HepG2 (cell line): ENCODE measurements around the gene BRSK2. TPM values are rescaled to one million over a fixed set of nuclear protein-coding genes. Genes with fewer than 3 reads are reported as not detected.

Source experiments
- ATAC-seq: fragments of 200-7000 bp; cut with Tn5 transposase; 3 replicates; pipeline ENCODE4 v1.9.1; 2020; ENCODE audit warnings: mild to moderate bottlenecking, moderate library complexity
- BruUV-seq: library from RNA; stranded (reverse); fragments of 400-500 nt; replicated peaks from 2 replicates; lab custom pipeline; 2021; lab: Mats Ljungman, UMichigan
- CTCF ChIA-PET: fragments of 300-600 bp; formaldehyde crosslinking; extraction: SDS; loops from one replicate; lab custom pipeline; 2021; ENCODE audit warnings: low total read pairs, inconsistent platforms, low intra/inter-chr PET ratio; lab: Yijun Ruan, JAX
- POLR2A ChIA-PET: fragments of 350-600 bp; sonication (Branson Sonifier 250); formaldehyde crosslinking; loops from one replicate; lab custom pipeline; 2020; ENCODE audit warnings: antibody characterized with exemption, inconsistent platforms; lab: Yijun Ruan, JAX
- DNase-seq: peaks from one replicate; pipeline ENCODE4 v3.0.0-alpha.2; 2015; ENCODE audit warnings: low spot score
- FAIRE-seq: peaks from 3 replicates; lab custom pipeline; 2011; peaks lifted over from hg19 to GRCh38; lab: Jason Lieb, UNC
- H2AFZ ChIP-seq: one replicate; pipeline ENCODE4 v1.6.1; 2011; ENCODE audit warnings: low read length, inconsistent platforms
- H3K27ac ChIP-seq: fragments of 300-600 bp; 3 replicates; pipeline ENCODE4 v1.8.0; 2011; ENCODE audit warnings: mixed run types, mild to moderate bottlenecking, mixed read lengths, low read length, inconsistent platforms; ENCODE audit not compliant: insufficient read depth; ENCODE audit errors: extremely low read length
- H3K27me3 ChIP-seq, 2 experiments: fragments of 200-600 bp in 1 of 2; 2 replicates in 1 of 2; 3 replicates in 1 of 2; pipeline versions ENCODE4 v1.6.0 to v1.8.0; 2011; ENCODE audit warnings: low read length in 2 of 2, mild to moderate bottlenecking in 2 of 2, moderate library complexity in 2 of 2, inconsistent platforms in 1 of 2; ENCODE audit not compliant: insufficient read depth in 2 of 2, control insufficient read depth in 1 of 2
- H3K36me3 ChIP-seq, 2 experiments: fragments of 200-600 bp in 1 of 2; replicated peaks in 1 of 2; 2 replicates in 1 of 2; 3 replicates in 1 of 2; pipeline versions ENCODE4 v1.5.1 to v1.8.0; 2011; ENCODE audit warnings: low read length in 2 of 2, inconsistent platforms in 1 of 2; ENCODE audit not compliant: insufficient read depth in 2 of 2, control insufficient read depth in 1 of 2
- H3K4me1 ChIP-seq: 2 replicates; pipeline ENCODE4 v1.5.1; 2012; ENCODE audit warnings: low read length, inconsistent platforms; ENCODE audit not compliant: insufficient read depth
- H3K4me2 ChIP-seq: 2 replicates; pipeline ENCODE4 v1.6.0; 2011; ENCODE audit warnings: low read depth, low read length, inconsistent platforms
- H3K4me3 ChIP-seq, 3 experiments: fragments of 200-600 bp in 1 of 3; sonication (generic), shearing (Covaris generic) in 1 of 3; replicated peaks in 1 of 3; 2 replicates each; pipeline ENCODE4 v1.5.1; 2011 to 2016; ENCODE audit warnings: low read length in 3 of 3, inconsistent platforms in 2 of 3, low read depth in 2 of 3, mild to moderate bottlenecking in 2 of 3, control low read depth in 1 of 3, mixed read lengths in 1 of 3; ENCODE audit not compliant: insufficient read depth in 1 of 3
- H3K79me2 ChIP-seq: one replicate; pipeline ENCODE4 v1.6.1; 2011; ENCODE audit warnings: low read length, inconsistent platforms; ENCODE audit not compliant: insufficient read depth
- H3K9ac ChIP-seq: 2 replicates; pipeline ENCODE4 v1.6.0; 2011; ENCODE audit warnings: mild to moderate bottlenecking, low read depth, low read length, inconsistent platforms; ENCODE audit not compliant: insufficient read depth
- H3K9me3 ChIP-seq: 2 replicates; pipeline ENCODE4 v1.5.1; 2012; ENCODE audit warnings: mild to moderate bottlenecking, low read length
- H4K20me1 ChIP-seq: 2 replicates; pipeline ENCODE4 v1.6.0; 2011; ENCODE audit warnings: inconsistent platforms, mild to moderate bottlenecking, low read length, moderate library complexity; ENCODE audit not compliant: insufficient read depth
- FOSL1 ChIP-seq: sonication (generic); formaldehyde crosslinking; IDR thresholded peaks from 2 replicates; pipeline ENCODE4 v1.9.0; 2021; ENCODE audit warnings: missing genetic modification reagents, borderline replicate concordance
- FOSL2 ChIP-seq: sonication (generic); formaldehyde crosslinking; IDR thresholded peaks from 2 replicates; pipeline ENCODE4 v1.4.0; 2020; ENCODE audit warnings: missing genetic modification reagents
- NR2F1 ChIP-seq, 2 experiments: fragments of 450-650 bp in 1 of 2; formaldehyde crosslinking in 1 of 2; IDR thresholded peaks; 2 replicates each; pipeline versions ENCODE4 v1.5.0 to v1.6.1; 2016 to 2020; ENCODE audit warnings: mild to moderate bottlenecking in 1 of 2, missing compliant biosample characterization in 1 of 2, missing genetic modification reagents in 1 of 2, moderate library complexity in 1 of 2
- NR2F6 ChIP-seq, 2 experiments: IDR thresholded peaks; 2 replicates each; pipeline ENCODE4 v1.6.1; 2016; ENCODE audit warnings: antibody characterized with exemption in 1 of 2, mild to moderate bottlenecking in 1 of 2
- RARA ChIP-seq: IDR thresholded peaks from 2 replicates; pipeline ENCODE4 v1.6.1; 2016; ENCODE audit warnings: missing genetic modification reagents, missing compliant biosample characterization
- RXRA ChIP-seq: sonication (generic); formaldehyde crosslinking; IDR thresholded peaks from 2 replicates; pipeline ENCODE4 v1.5.1; 2020; ENCODE audit warnings: missing genetic modification reagents
- ZNF251 ChIP-seq: sonication (generic); formaldehyde crosslinking; IDR thresholded peaks from 2 replicates; pipeline ENCODE4 v1.9.0; 2021; ENCODE audit warnings: mild to moderate bottlenecking, missing genetic modification reagents
- ZNF572 ChIP-seq: sonication (generic); formaldehyde crosslinking; IDR thresholded peaks from 2 replicates; pipeline ENCODE4 v1.5.1; 2020; ENCODE audit warnings: mild to moderate bottlenecking, missing genetic modification reagents
- ZZZ3 ChIP-seq: sonication (generic); formaldehyde crosslinking; IDR thresholded peaks from 2 replicates; pipeline ENCODE4 v1.4.0; 2020; ENCODE audit warnings: missing genetic modification reagents, mild to moderate bottlenecking, borderline replicate concordance
- WGBS: methylation state at CpG from one replicate; pipeline ENCODE4 v1.1.6; 2017; ENCODE audit warnings: low lambda C conversion rate; 5-methylcytosine and 5-hydroxymethylcytosine counted together
- in situ Hi-C: cut with HindIII; loops from 2 replicates; pipeline ENCODE4 v1.10.0; 2017; ENCODE audit warnings: low pct_unique_long_range_greater_than_20kb; ENCODE audit not compliant: extremely low pct_ligation_motif_present
- intact Hi-C: fragments of 100-400 bp; cut with micrococcal nuclease; formaldehyde crosslinking; loops from one replicate; pipeline ENCODE4 v1.10.0; 2022; ENCODE audit not compliant: unreplicated experiment
- polyA plus RNA-seq, 8 experiments: library from polyadenylated mRNA; depleted of rRNA in 3 of 8; stranded (reverse) in 7 of 8; unstranded in 1 of 8; fragments of >200 nt; fragmentation: Illumina TruSeq in 4 of 8; extraction: Trizol in 4 of 8; gene quantifications; 2 replicates each; pipeline versions ENCODE4 v1.2.1 to v1.2.3, GENCODE V29; 2011 to 2016; ENCODE audit warnings: low read depth in 4 of 8, missing spikeins in 1 of 8, mixed read lengths in 1 of 8; ENCODE audit not compliant: insufficient read depth in 1 of 8
- total RNA-seq, 5 experiments: library from RNA; depleted of rRNA; stranded (reverse); fragments of >200 nt; fragmentation: Illumina TruSeq; extraction: Trizol; gene quantifications; 2 replicates each; pipeline ENCODE4 v1.2.3, GENCODE V29; 2016; ENCODE audit warnings: low read depth in 1 of 5
- TF ChIP-seq, protein P1 (sequence below): sonication (generic); formaldehyde crosslinking; IDR thresholded peaks from 2 replicates; pipeline ENCODE4 v1.4.0; 2020; ENCODE audit warnings: low read depth, missing genetic modification reagents

The BRSK2 gene
- total and polyA plus RNA-seq, 2 of the 13 experiments (the other 11 are each of a cell fraction or from before 2014, with no cell fraction given): 0.74 to 1.1 TPM

DNA sequence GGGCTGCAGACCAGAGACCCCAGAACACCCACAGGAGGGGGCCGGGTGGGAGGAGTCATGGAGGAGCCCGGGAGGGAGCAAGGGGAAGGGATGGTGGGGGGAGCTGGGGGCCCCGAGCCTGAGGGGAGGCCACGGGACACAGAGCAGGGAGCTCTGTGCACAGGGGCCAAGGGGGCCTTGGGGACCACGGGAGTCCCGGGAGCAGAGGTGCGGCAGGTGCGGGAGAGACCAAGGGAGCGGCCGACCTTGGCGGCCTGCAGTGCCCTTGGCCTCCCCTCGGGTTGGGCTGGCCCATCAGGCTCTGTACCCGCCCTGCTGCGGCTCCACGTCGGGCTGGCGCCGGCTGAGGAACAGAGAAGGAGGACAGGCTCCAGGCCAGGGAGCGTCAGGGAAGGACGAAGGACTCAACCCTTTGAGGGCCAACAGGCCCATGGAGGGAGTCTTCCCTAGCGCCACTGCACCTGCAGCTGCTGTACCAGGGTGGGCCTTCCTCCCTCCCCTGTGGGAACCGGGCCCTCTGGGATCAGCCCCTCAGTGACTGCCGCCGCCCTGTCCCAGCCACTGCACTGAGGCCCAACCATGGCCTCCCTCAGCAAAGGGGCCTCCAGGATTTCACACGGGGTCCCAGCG lies 17.8 kb upstream of the BRSK2 start:
- Histone ChIP-seq H3K4me2 (no peak overlapping the region), H3K27ac (no peak overlapping the region), H3K4me1 (no peaks in the 10 kb centered on the region), H3K9ac (no peak overlapping the region), H2AFZ (no peak overlapping the region), H3K4me3 (no peak overlapping the region), H3K9me3 (no peaks in the 10 kb centered on the region), H3K27me3 (peaks cover 15 to 79% of the 10 kb centered on the region in 2 experiments), H3K79me2 (no peaks in the 10 kb centered on the region), H3K36me3 (no peaks in the 10 kb centered on the region), H4K20me1 (0 out of 2 replicates have a peak, but pooled peaks cover 3% of the 10 kb centered on the region)
- in situ Hi-C loops: no loop called here
- ChIA-PET POLR2A (no interaction called here), CTCF (no interaction called here)
- TF ChIP-seq ZNF572 (CRISPR knock-in tag): no peak
- TF ChIP-seq, protein P1, sequence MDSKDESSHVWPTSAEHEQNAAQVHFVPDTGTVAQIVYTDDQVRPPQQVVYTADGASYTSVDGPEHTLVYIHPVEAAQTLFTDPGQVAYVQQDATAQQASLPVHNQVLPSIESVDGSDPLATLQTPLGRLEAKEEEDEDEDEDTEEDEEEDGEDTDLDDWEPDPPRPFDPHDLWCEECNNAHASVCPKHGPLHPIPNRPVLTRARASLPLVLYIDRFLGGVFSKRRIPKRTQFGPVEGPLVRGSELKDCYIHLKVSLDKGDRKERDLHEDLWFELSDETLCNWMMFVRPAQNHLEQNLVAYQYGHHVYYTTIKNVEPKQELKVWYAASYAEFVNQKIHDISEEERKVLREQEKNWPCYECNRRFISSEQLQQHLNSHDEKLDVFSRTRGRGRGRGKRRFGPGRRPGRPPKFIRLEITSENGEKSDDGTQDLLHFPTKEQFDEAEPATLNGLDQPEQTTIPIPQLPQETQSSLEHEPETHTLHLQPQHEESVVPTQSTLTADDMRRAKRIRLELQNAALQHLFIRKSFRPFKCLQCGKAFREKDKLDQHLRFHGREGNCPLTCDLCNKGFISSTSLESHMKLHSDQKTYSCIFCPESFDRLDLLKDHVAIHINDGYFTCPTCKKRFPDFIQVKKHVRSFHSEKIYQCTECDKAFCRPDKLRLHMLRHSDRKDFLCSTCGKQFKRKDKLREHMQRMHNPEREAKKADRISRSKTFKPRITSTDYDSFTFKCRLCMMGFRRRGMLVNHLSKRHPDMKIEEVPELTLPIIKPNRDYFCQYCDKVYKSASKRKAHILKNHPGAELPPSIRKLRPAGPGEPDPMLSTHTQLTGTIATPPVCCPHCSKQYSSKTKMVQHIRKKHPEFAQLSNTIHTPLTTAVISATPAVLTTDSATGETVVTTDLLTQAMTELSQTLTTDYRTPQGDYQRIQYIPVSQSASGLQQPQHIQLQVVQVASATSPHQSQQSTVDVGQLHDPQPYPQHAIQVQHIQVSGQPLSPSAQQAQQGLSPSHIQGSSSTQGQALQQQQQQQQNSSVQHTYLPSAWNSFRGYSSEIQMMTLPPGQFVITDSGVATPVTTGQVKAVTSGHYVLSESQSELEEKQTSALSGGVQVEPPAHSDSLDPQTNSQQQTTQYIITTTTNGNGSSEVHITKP: peak; percentile 72; the same call in 1 of the 2 replicates
- ATAC-seq (peak; percentile 13; the same call in 1 of the 3 replicates), FAIRE-seq (no peak), DNase-seq (no peak)
- intact Hi-C loops: no loop called here
- BruUV-seq: no TSS peak
- WGBS: 13% methylated on average over 4 of the region's 26 CpGs

DNA sequence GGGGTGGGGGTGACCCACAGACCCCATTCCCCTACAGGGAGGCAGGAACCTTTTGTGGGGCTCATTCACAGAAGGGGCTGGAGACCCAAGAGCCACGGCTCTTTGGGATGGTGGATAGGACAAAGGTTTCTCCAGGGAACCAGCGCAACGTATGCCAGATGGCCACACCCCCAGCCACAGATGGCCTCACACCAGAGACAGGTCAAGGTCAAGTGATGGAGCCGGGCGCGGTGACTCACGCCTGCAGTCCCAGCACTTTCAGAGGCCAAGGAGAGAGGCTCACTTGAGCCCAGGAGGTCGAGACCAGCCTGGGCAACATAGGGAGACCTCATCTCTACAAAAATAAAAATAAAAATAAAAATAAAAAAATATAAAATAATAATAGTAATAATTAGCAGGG lies 17.1 kb upstream of the BRSK2 start:
- CTCF ChIA-PET: no interaction called here
- no peak overlapping the region for H3K27ac ChIP-seq

More for the DNA sequence above, 17.1 kb upstream of the BRSK2 start:
- Histone ChIP-seq H3K27me3 (peaks cover 15 to 83% of the 10 kb centered on the region in 2 experiments), H3K4me2 (no peak overlapping the region), H3K4me1 (no peaks in the 10 kb centered on the region), H3K4me3 (no peak overlapping the region), H3K9me3 (no peaks in the 10 kb centered on the region), H3K79me2 (no peaks in the 10 kb centered on the region), H4K20me1 (0 out of 2 replicates have a peak, but pooled peaks cover 3% of the 10 kb centered on the region), H2AFZ (no peak overlapping the region), H3K9ac (no peak overlapping the region), H3K36me3 (no peaks in the 10 kb centered on the region)
- ATAC-seq (no peak), DNase-seq (peak; percentile 30), FAIRE-seq (no peak)
- peak; percentile 55; the same call in 1 of the 2 replicates for TF ChIP-seq RXRA (CRISPR knock-in tag)
- TF ChIP-seq FOSL1 (CRISPR knock-in tag): peak; percentile 50; the same call in 1 of the 2 replicates
- no peak for TF ChIP-seq ZZZ3 (CRISPR knock-in tag)
- TF ChIP-seq NR2F6 (IDR thresholded peaks at IDR 0.05): peak; percentile 65
- peak; percentile 56; the same call in 1 of the 2 replicates for TF ChIP-seq NR2F6 (CRISPR knock-in tag; IDR thresholded peaks at IDR 0.05)
- TF ChIP-seq FOSL2 (CRISPR knock-in tag): peak; percentile 94
- TF ChIP-seq NR2F1 (CRISPR knock-in tag; IDR thresholded peaks at IDR 0.05): peak; percentile 77
- no peak for TF ChIP-seq ZNF251 (CRISPR knock-in tag)
- TF ChIP-seq RARA (CRISPR knock-in tag): peak; percentile 83
- BruUV-seq: no TSS peak
- 2% methylated on average over 7 of the region's 8 CpGs for WGBS
- intact Hi-C loops: no loop called here
- POLR2A ChIA-PET: no interaction called here
- in situ Hi-C loops: no loop called here
